Osteoblast (primary cell): ENCODE results near the gene PCYOX1L. TPM values are rescaled to one million over a fixed set of nuclear protein-coding genes. Genes with fewer than 3 reads are reported as not detected.

Source experiments
- DNase-seq: peaks from one replicate; pipeline ENCODE4 v3.0.0; 2011; ENCODE audit warnings: low spot score, mixed read lengths; ENCODE audit not compliant: insufficient read length; ENCODE audit errors: missing footprints
- H2AFZ ChIP-seq: 2 replicates; pipeline ENCODE4 v1.6.0; 2011; ENCODE audit warnings: mild to moderate bottlenecking, low read length
- H3K27ac ChIP-seq: 2 replicates; pipeline ENCODE4 v1.5.1; 2011; ENCODE audit warnings: mild to moderate bottlenecking, low read depth, low read length, moderate library complexity
- H3K27me3 ChIP-seq: 2 replicates; pipeline ENCODE4 v1.6.0; 2012; ENCODE audit warnings: mild to moderate bottlenecking, control low read depth, inconsistent platforms, low read length, moderate library complexity; ENCODE audit not compliant: insufficient read depth
- H3K36me3 ChIP-seq: 2 replicates; pipeline ENCODE4 v1.5.1; 2011; ENCODE audit warnings: mild to moderate bottlenecking, low read length, control low read depth, moderate library complexity; ENCODE audit not compliant: insufficient read depth
- H3K4me1 ChIP-seq: 2 replicates; pipeline ENCODE4 v1.5.1; 2011; ENCODE audit warnings: mild to moderate bottlenecking, low read length, control low read depth, moderate library complexity; ENCODE audit not compliant: insufficient read depth
- H3K4me2 ChIP-seq: 2 replicates; pipeline ENCODE4 v1.6.0; 2011; ENCODE audit warnings: mild to moderate bottlenecking, low read length; ENCODE audit not compliant: insufficient read depth
- H3K4me3 ChIP-seq: fragments of 200-600 bp; sonication (generic); 3 replicates; pipeline ENCODE4 v1.5.1; 2012; ENCODE audit warnings: mild to moderate bottlenecking, low read length, inconsistent platforms; ENCODE audit not compliant: insufficient read depth
- H3K79me2 ChIP-seq: 2 replicates; pipeline ENCODE4 v1.6.0; 2012; ENCODE audit warnings: mild to moderate bottlenecking, low read length, control low read depth, inconsistent platforms; ENCODE audit not compliant: insufficient read depth
- H3K9me3 ChIP-seq: 2 replicates; pipeline ENCODE4 v1.5.1; 2011; ENCODE audit warnings: low read depth, low read length, control low read depth
- H4K20me1 ChIP-seq: 2 replicates; pipeline ENCODE4 v1.6.0; 2012; ENCODE audit warnings: mild to moderate bottlenecking, low read length, control low read depth; ENCODE audit not compliant: insufficient read depth
- CTCF ChIP-seq: IDR thresholded peaks from 2 replicates; pipeline ENCODE4 v1.5.1; 2011; ENCODE audit warnings: mild to moderate bottlenecking, low read depth, low read length, moderate library complexity; ENCODE audit errors: extremely low read depth
- total RNA-seq: library from RNA; depleted of rRNA; stranded (reverse); fragments of >200 nt; gene quantifications from 2 replicates; pipeline ENCODE4 v1.2.3, GENCODE V29; 2012

The PCYOX1L gene
- total RNA-seq, 1 donor: 4.3 TPM

GRCh38 chr5:149319174-149319573 lies 38.7 kb upstream of the PCYOX1L start:
- no peak overlapping the region for H3K27ac ChIP-seq
- no peak for DNase-seq
- H3K9me3 ChIP-seq: no peaks in the 10 kb centered on the region
- H2AFZ ChIP-seq: peak overlapping the region; percentile 49
- H3K4me2 ChIP-seq: no peak overlapping the region
- H3K27me3 ChIP-seq: no peaks in the 10 kb centered on the region
- H4K20me1 ChIP-seq: no peaks in the 10 kb centered on the region
- no peaks in the 10 kb centered on the region for H3K79me2 ChIP-seq
- peaks cover 23% of the 10 kb centered on the region for H3K4me1 ChIP-seq
- H3K4me3 ChIP-seq: no peak overlapping the region
- H3K36me3 ChIP-seq: no peaks in the 10 kb centered on the region
- TF ChIP-seq CTCF: no peak

GRCh38 chr5:149320791-149321330 lies 37.0 kb upstream of the PCYOX1L start:
- Histone ChIP-seq H4K20me1 (no peaks in the 10 kb centered on the region), H3K36me3 (no peaks in the 10 kb centered on the region), H3K9me3 (no peaks in the 10 kb centered on the region), H3K27me3 (no peaks in the 10 kb centered on the region), H3K27ac (peak overlapping the region; percentile 38), H3K79me2 (no peaks in the 10 kb centered on the region), H3K4me1 (peaks cover 23% of the 10 kb centered on the region), H3K4me3 (no peak overlapping the region), H2AFZ (peak overlapping the region; percentile 89), H3K4me2 (peak overlapping the region; percentile 43)
- no peak for TF ChIP-seq CTCF
- DNase-seq: peak; percentile 91

GRCh38 chr5:149322518-149322917 lies 35.3 kb upstream of the PCYOX1L start:
- no peaks in the 10 kb centered on the region for H3K27me3 ChIP-seq
- H3K79me2 ChIP-seq: no peaks in the 10 kb centered on the region
- H3K4me1 ChIP-seq: peaks cover 23% of the 10 kb centered on the region
- DNase-seq: no peak
- H2AFZ ChIP-seq: no peak overlapping the region
- TF ChIP-seq CTCF: no peak
- H3K27ac ChIP-seq: no peak overlapping the region
- no peaks in the 10 kb centered on the region for H3K36me3 ChIP-seq
- no peaks in the 10 kb centered on the region for H4K20me1 ChIP-seq
- no peak overlapping the region for H3K4me3 ChIP-seq
- no peak overlapping the region for H3K4me2 ChIP-seq
- no peaks in the 10 kb centered on the region for H3K9me3 ChIP-seq

DNA sequence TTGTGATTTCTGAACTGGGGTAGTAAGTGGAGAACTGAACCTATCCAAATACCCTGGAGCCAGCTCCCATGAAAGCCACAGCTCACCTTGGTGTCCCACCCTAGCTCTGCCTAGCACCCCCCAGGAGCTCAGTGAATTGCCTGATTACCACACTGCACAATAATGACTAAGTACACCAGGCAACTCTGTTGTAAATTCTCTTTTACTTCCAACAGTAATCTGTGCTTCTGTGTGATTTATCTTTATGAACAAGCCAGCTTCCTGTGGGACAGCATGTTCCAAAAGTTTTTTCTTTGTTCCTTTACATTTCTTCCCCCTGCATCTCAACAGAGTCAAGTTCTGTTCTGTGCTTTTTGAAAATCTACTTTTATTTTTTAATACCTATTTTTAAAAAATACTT lies 34.6 kb upstream of the PCYOX1L start:
- Histone ChIP-seq H3K4me3 (no peak overlapping the region), H3K36me3 (no peaks in the 10 kb centered on the region), H3K27me3 (no peaks in the 10 kb centered on the region), H3K4me1 (peaks cover 23% of the 10 kb centered on the region), H4K20me1 (no peaks in the 10 kb centered on the region), H3K9me3 (no peaks in the 10 kb centered on the region), H2AFZ (peak overlapping the region; percentile 21), H3K27ac (peak overlapping the region; percentile 40), H3K4me2 (no peak overlapping the region), H3K79me2 (no peaks in the 10 kb centered on the region)
- no peak for DNase-seq
- TF ChIP-seq CTCF: no peak
